NCI-H82 (cell line): ENCODE data around the gene RIT2.

Experiments
- DNase-seq: peaks from one replicate; lab custom pipeline; 2025; lab: John Stamatoyannopoulos, UW

Gene RIT2

GRCh38 chr18:43115076-43115921 lies at the start of gene RIT2:
TSS of gene RIT2 (minus strand) at chr18:43115685.
- DNase-seq, result no peak

GRCh38 chr18:43161528-43161927 lies 46.0 kb upstream of the RIT2 start:
- DNase-seq, result no peak

DNA sequence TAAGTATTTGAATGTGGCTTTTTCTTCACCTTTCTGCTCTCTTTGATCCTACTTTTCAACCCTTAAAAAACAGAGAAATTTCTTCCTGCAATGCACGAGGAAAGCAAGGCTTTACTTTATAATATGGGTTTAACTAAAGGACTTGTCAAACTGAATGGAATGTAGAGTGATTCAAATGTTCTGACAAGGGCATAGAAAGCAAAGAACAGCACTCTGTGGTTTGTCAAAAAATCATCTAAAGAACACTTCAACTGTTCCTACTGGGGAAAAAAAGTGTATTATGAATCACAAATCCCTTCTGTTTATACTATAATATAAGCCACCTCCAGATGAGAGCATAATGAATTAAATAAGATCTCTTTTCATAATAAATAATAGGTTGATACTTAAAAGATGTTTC lies 45.0 kb upstream of the RIT2 start:
- DNase-seq, result no peak

DNA sequence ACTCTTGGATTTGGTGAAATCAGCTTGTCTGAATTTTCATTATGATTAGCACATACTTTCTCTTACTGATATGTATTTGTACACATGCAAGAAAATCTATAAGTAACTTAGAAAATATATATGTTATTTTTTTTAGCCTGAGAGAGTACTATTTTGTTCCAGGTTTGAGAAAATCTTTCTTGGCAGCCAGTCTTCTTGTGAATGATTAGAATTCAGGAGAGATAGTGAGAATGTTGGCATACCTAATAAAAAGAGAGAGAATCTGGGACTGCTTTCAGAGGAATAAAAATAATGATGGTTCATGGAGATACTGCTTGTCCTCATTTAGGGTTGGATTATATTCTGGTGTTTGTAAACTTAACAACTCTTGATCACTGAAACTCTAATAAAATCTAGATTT lies 44.4 kb upstream of the RIT2 start:
- DNase-seq, result no peak

- DNase-seq, result no peak
Observed at GRCh38 chr18:43159086-43159770, 43.7 kb upstream of the RIT2 start.

- no peak for DNase-seq
Observed at GRCh38 chr18:43158381-43158780, 42.9 kb upstream of the RIT2 start.

DNA sequence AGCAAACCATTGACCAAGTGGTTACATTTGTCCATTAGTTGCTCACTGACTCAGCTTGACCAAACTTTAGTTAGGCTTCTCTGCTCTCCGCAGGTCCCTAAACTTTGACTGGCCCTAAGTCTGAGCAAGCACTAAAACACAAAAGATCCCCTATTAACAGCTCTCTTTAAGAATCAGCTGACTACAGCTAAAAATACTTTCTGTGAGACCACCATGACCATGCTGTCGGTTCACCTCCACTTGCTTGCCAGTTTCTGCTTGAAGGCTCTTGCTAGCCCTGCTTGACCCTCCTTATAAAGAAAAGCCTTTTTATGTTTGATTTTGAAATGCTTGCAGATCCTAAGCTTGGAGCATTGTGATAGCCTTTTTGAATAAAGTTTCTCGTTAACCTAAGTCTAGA lies 40.4 kb upstream of the RIT2 start:
- no peak for DNase-seq

- DNase-seq, result no peak
Observed at GRCh38 chr18:43148231-43148630, 32.7 kb upstream of the RIT2 start.

GRCh38 chr18:43141208-43141607 lies 25.7 kb upstream of the RIT2 start:
- no peak for DNase-seq

- DNase-seq, result no peak
Observed at GRCh38 chr18:43139288-43139946, 23.9 kb upstream of the RIT2 start.

DNA sequence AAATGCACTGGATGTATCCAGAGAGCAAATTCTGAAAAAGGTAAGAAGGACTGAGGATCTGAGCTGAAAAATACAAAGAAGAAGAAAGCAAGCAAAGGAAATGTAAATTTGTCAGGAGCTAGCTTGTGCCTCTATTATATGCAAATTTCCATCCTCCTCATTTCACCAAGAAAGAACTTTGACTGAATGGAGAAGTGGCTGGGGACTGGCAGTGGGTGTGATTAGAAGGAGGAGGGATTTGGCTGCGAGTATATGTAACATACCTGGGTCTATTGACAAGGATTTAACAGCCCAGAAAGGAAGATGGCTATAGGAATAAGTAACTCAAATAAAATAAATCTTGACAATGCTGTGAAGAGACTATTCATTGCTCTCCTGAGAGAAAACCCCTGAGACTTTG lies 19.4 kb upstream of the RIT2 start:
- DNase-seq, result no peak

DNA sequence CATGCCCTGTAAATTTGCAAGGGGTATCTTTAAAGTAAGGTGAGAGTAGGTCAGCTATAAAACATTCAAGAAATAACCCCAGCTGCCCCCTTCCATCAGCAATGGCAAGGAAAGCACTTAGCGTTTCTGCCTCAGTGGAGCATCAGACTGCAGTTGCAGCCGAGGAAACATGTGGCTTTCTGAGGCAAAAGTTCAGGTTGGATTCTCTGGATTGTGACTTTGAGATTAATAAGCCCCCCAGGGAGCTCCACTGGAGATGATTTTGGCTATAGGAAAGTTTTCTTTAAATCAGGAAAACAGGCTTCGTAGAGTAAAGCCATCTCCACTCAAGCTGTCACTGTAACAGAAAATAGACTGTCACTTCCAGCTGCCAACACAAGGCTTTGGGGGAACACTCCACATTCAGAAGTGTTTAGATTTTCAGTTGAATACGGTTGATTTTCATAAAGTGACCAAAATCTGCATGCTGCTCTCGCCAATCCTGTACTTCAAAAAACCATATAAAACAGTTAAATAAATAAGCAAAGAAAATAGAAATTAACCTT lies 15.3 kb upstream of the RIT2 start:
- no peak for DNase-seq

DNA sequence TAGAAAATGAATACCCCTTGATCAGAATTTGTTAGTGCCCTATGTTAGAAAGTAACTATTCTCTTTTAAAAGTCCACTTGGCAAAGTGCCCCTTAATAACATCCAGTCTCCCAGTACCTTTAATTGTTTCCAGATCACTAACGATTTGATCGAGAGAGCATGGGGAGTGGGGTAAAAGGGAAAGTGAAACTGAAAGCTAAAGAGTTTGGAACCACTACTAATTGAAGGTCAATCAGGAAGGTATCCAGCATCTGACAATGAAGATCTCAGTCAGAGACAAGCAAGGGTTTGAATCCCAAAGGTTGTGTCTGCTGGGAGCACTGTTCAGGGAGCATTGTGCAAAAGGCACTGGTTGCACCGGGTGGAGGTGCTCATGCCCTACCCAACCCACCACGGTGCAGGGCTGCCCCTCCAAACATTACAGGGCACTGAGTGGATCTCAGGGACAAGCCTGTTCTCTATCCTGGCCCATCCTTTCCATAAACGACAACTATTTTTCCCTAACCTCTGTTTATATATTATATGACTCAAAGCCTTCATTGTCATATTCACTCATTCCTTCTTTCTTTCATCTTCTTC lies 14.6 kb upstream of the RIT2 start:
- no peak for DNase-seq

DNA sequence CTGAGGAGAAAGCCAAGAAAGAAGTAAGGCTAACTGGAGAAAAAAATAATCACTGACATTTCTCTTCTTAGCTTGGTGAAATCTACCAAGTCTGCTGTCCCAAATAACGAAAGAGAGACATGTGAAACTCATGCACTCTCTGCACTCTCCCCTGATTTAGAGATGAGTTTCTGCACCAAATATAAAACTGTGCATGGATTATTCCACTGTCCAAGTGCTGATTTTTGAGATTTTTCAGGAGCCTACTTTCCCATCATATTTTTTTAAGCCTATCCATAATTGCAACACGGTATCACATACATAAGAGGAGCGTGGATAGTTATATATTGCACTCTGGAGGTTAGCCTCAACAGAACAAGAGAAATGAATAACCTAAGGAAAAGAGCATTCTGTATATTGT lies 10.0 kb upstream of the RIT2 start:
- DNase-seq, result no peak

- DNase-seq, result no peak
Observed at GRCh38 chr18:43122955-43123354, 7.5 kb upstream of the RIT2 start.

DNA sequence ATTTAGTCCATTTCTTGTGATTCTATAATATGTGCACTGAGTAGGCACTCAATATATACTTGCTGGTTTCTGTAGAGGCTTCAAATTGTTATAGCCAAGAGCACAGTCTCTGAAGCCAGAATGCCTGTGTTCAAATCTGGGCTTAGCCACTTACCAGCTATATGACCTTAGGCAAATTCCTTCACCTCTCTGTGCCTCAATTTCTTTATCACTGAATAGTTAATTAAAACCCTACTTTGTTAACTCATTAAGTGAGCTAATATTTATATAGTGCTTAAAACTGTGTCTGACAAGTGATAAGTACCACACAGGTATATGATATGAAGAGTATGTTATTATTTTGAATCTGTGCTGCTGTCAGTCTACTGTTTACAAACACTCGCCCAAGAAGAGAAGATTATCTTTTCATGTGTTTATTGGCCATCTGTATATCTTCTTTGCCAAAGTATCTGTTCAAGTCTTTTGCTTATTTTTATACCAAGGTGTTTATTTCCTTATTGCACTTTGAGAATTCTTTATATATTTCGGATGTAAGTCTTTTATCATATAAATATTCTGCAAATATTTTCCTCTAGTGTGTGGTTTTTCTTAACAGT lies 1.3 kb upstream of the RIT2 start:
- DNase-seq, result peak; percentile 21

- DNase-seq, result no peak
Observed at GRCh38 chr18:43113220-43113895, 2.1 kb downstream of the RIT2 start.

- DNase-seq, result no peak
Observed at GRCh38 chr18:43108882-43109281, 6.6 kb downstream of the RIT2 start.

DNA sequence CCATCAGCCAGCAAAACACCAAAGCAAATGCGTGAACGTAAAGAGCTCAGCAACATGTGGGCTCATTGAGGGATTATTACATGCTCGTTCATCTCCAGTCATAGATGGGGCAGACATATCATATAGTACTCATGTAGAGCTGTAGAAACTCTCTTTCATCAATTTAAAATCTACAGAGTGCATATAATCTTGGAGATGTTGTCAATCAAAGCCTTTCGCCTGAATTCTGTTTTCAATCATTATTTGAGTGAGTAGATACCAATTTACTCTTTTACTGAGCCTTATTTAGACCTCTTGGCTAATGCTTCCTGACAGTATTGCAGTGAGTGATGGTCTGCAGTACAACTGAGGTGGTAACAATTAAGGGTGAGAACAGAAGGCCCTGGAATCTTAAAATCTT lies 7.0 kb downstream of the RIT2 start:
- DNase-seq, result no peak

DNA sequence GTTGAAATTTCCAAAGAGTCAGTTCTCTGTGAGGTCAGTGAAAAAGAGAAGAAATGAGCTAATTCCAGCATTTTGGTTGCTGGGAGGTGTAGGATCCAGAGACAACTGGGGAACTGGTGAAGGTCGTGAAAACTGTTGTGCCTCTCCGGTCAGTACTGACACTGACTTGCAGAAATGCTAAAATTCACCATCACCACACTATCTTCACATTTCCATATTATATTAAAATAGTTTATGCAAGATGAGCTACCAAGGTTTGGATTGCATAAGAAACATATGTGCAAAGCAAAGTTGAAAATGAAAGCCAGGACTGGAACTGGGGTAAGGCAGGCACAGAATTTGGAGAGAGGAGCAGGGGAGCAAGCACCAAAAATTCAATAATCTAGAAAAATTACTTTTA lies 21.8 kb downstream of the RIT2 start:
- no peak for DNase-seq

DNA sequence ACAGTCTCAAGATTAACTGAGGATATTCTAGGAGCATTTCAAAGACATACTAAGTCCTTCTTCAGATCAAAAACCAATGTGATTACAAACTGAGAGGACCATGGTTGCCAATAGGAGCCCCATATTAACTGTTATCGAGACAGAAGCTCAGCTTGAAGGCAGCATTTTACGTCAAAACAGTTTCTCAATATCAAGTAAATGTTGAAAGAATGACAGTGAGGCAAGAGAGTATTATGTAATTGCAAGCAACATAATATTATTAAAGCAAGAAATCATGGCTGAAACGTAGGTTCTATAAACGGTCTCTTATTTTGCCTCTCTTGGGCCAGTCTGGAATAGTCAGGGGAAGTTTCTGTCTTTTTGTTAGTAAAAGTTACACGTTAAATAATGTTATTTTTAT lies 22.9 kb downstream of the RIT2 start:
- no peak for DNase-seq
